K562 (cell line): ENCODE data around the gene YIF1A.

Experiments used
- FOXA1 ChIP-seq: fragments of 450-650 bp; IDR thresholded peaks from 2 replicates; pipeline ENCODE4 v1.6.1; 2016; ENCODE audit warnings: mild to moderate bottlenecking, borderline replicate concordance
- HDAC2 ChIP-seq: fragments of 450-650 bp; IDR thresholded peaks from 2 replicates; pipeline ENCODE4 v1.6.1; 2016; ENCODE audit warnings: mild to moderate bottlenecking
- PML ChIP-seq: IDR thresholded peaks from 2 replicates; pipeline ENCODE4 v1.6.1; 2012; ENCODE audit warnings: low read length, inconsistent platforms
- POLR2A ChIP-seq: fragments of 450-650 bp; conservative IDR thresholded peaks from 2 replicates; pipeline ENCODE4 v1.6.1; 2016
- POLR2AphosphoS5 ChIP-seq: IDR thresholded peaks from 2 replicates; pipeline ENCODE4 v1.6.1; 2011; ENCODE audit warnings: mild to moderate bottlenecking, low read depth, low read length, moderate library complexity; ENCODE audit not compliant: control insufficient read depth, insufficient read depth
- SIRT6 ChIP-seq: IDR thresholded peaks from one replicate; pipeline ENCODE4 v1.6.1; 2012; ENCODE audit warnings: low read depth, mild to moderate bottlenecking, control low read depth, inconsistent platforms, low read length, moderate library complexity
- SMC3 ChIP-seq: conservative IDR thresholded peaks from 2 replicates; pipeline ENCODE4 v1.6.1; 2011; ENCODE audit warnings: low read depth, low read length, improper control_type of control experiment; ENCODE audit not compliant: insufficient read depth
- SREBF1 ChIP-seq: fragments of 150-350 bp; IDR thresholded peaks from 2 replicates; pipeline ENCODE4 v1.6.1; 2014; ENCODE audit warnings: antibody characterized with exemption, low read depth, low read length, borderline replicate concordance
- TAF1 ChIP-seq: IDR thresholded peaks from 2 replicates; pipeline ENCODE4 v1.6.1; 2011; ENCODE audit warnings: mild to moderate bottlenecking, low read length, moderate library complexity; ENCODE audit not compliant: insufficient read depth, control insufficient read depth, severe bottlenecking; ENCODE audit errors: extremely low read depth
- TCF7L2 ChIP-seq: fragments of 150-350 bp; IDR thresholded peaks from 2 replicates; pipeline ENCODE4 v1.6.1; 2016; ENCODE audit warnings: low read depth, mild to moderate bottlenecking, low read length, moderate library complexity
- TEAD2 ChIP-seq: fragments of 450-650 bp; IDR thresholded peaks from 2 replicates; pipeline ENCODE4 v1.6.1; 2016; ENCODE audit warnings: missing genetic modification characterization, control low read depth, missing compliant biosample characterization
- TEAD4 ChIP-seq, 2 experiments: sonication (generic) in 1 of 2; formaldehyde crosslinking in 1 of 2; IDR thresholded peaks; 2 replicates each; pipeline versions ENCODE4 v1.6.1 to v1.8.0; 2012 to 2022; ENCODE audit warnings: borderline replicate concordance in 1 of 2, inconsistent platforms in 1 of 2, low read length in 1 of 2, mild to moderate bottlenecking in 1 of 2, missing genetic modification reagents in 1 of 2
- TF ChIP-seq, protein P1 (sequence below): fragments of 150-350 bp; IDR thresholded peaks from 2 replicates; pipeline ENCODE4 v1.6.1; 2014; ENCODE audit warnings: low read depth, mild to moderate bottlenecking, low read length, borderline replicate concordance
- TF ChIP-seq, protein P2 (sequence below): fragments of 450-650 bp; IDR thresholded peaks from 2 replicates; pipeline ENCODE4 v1.7.1; 2018; ENCODE audit warnings: mild to moderate bottlenecking, low read depth; ENCODE audit not compliant: partially characterized antibody

DNA sequence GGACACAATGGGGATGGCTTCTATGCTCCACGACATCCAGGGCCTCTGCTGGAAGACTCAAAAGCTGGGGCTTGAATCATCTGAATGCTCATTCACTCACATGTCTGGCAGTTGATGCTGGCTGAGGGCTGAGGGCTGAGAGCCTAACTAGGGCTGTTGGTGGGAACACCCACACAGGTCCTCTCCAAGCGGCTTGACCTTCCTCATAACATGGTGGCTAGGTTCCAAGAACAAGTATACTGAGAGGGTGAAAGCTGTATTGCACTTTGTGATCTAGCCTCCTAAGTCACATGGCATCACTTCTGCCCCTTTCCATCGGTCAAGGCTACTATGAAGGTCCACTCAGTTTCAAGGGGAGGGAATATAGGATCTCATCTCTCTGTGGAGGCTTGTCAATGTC, 10.2 kb upstream of the YIF1A start:
- TF ChIP-seq, protein P1, sequence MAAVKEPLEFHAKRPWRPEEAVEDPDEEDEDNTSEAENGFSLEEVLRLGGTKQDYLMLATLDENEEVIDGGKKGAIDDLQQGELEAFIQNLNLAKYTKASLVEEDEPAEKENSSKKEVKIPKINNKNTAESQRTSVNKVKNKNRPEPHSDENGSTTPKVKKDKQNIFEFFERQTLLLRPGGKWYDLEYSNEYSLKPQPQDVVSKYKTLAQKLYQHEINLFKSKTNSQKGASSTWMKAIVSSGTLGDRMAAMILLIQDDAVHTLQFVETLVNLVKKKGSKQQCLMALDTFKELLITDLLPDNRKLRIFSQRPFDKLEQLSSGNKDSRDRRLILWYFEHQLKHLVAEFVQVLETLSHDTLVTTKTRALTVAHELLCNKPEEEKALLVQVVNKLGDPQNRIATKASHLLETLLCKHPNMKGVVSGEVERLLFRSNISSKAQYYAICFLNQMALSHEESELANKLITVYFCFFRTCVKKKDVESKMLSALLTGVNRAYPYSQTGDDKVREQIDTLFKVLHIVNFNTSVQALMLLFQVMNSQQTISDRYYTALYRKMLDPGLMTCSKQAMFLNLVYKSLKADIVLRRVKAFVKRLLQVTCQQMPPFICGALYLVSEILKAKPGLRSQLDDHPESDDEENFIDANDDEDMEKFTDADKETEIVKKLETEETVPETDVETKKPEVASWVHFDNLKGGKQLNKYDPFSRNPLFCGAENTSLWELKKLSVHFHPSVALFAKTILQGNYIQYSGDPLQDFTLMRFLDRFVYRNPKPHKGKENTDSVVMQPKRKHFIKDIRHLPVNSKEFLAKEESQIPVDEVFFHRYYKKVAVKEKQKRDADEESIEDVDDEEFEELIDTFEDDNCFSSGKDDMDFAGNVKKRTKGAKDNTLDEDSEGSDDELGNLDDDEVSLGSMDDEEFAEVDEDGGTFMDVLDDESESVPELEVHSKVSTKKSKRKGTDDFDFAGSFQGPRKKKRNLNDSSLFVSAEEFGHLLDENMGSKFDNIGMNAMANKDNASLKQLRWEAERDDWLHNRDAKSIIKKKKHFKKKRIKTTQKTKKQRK: no peak
- TF ChIP-seq, protein P2, sequence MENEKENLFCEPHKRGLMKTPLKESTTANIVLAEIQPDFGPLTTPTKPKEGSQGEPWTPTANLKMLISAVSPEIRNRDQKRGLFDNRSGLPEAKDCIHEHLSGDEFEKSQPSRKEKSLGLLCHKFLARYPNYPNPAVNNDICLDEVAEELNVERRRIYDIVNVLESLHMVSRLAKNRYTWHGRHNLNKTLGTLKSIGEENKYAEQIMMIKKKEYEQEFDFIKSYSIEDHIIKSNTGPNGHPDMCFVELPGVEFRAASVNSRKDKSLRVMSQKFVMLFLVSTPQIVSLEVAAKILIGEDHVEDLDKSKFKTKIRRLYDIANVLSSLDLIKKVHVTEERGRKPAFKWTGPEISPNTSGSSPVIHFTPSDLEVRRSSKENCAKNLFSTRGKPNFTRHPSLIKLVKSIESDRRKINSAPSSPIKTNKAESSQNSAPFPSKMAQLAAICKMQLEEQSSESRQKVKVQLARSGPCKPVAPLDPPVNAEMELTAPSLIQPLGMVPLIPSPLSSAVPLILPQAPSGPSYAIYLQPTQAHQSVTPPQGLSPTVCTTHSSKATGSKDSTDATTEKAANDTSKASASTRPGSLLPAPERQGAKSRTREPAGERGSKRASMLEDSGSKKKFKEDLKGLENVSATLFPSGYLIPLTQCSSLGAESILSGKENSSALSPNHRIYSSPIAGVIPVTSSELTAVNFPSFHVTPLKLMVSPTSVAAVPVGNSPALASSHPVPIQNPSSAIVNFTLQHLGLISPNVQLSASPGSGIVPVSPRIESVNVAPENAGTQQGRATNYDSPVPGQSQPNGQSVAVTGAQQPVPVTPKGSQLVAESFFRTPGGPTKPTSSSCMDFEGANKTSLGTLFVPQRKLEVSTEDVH: no peak
- no peak for TF ChIP-seq PML
- TF ChIP-seq HDAC2: no peak
- no peak for TF ChIP-seq TAF1
- no peak for TF ChIP-seq TCF7L2
- no peak for TF ChIP-seq SMC3
- TF ChIP-seq SREBF1: no peak
- TF ChIP-seq SIRT6: no peak
- no peak for TF ChIP-seq FOXA1
- no peak for TF ChIP-seq TEAD4 (IDR thresholded peaks at IDR 0.05; ENCODE audit: low read length)
- no peak for TF ChIP-seq TEAD4 (CRISPR knock-in tag; IDR thresholded peaks at IDR 0.05; ENCODE audit: borderline replicate concordance)
- no peak for TF ChIP-seq TEAD2 (tag)
- no peak for TF ChIP-seq POLR2AphosphoS5
- no peak for TF ChIP-seq POLR2A
